ENCODE results near the gene CYP2S1.
"Not testable (repeated sequence)": the region's sequence is repeated elsewhere in the genome, so short reads cannot be mapped to it uniquely, and the experiment has no call there.

CYP2S1 gene

GRCh38 chr19:41186971-41187883, 5.8 kb upstream of the CYP2S1 start:
- H3K4me1 Mint-ChIP-seq (ENCODE audit: low read depth), result peaks cover under 1% of the 10 kb centered on the region
- no peaks in the 10 kb centered on the region for H3K36me3 Mint-ChIP-seq (ENCODE audit: low read depth)
- peaks cover 27% of the 10 kb centered on the region for H3K27me3 Mint-ChIP-seq
- no peak overlapping the region for H3K4me3 Mint-ChIP-seq
- DNase-seq, result no peak
- no peak overlapping the region for H3K27ac Mint-ChIP-seq
- H3K9me3 Mint-ChIP-seq, result no peaks in the 10 kb centered on the region

GRCh38 chr19:41187884-41188279, 5.1 kb upstream of the CYP2S1 start:
- Mint-ChIP-seq H3K27ac (no peak overlapping the region), H3K27me3 (peaks cover 34% of the 10 kb centered on the region), H3K4me1 (ENCODE audit: low read depth) (peaks cover 7% of the 10 kb centered on the region), H3K9me3 (no peaks in the 10 kb centered on the region), H3K4me3 (no peak overlapping the region), H3K36me3 (ENCODE audit: low read depth) (no peaks in the 10 kb centered on the region)
- no peak for DNase-seq

GRCh38 chr19:41189425-41190065, 3.5 kb upstream of the CYP2S1 start:
- H3K36me3 Mint-ChIP-seq (ENCODE audit: low read depth), result no peaks in the 10 kb centered on the region
- H3K9me3 Mint-ChIP-seq, result no peaks in the 10 kb centered on the region
- H3K4me3 Mint-ChIP-seq, result no peak overlapping the region
- no peak for DNase-seq
- peaks cover 44% of the 10 kb centered on the region for H3K27me3 Mint-ChIP-seq
- no peak overlapping the region for H3K27ac Mint-ChIP-seq
- peaks cover 16% of the 10 kb centered on the region for H3K4me1 Mint-ChIP-seq (ENCODE audit: low read depth)

- no peak for DNase-seq
- Mint-ChIP-seq H3K27ac (peak overlapping the region; percentile 14), H3K27me3 (peaks cover 41% of the 10 kb centered on the region), H3K36me3 (ENCODE audit: low read depth) (no peaks in the 10 kb centered on the region), H3K9me3 (no peaks in the 10 kb centered on the region), H3K4me3 (peak overlapping the region; percentile 44), H3K4me1 (ENCODE audit: low read depth) (peaks cover 16% of the 10 kb centered on the region)
Measured at GRCh38 chr19:41193430-41194156, 574 bp downstream of the CYP2S1 start.

GRCh38 chr19:41194157-41194552, 1.1 kb downstream of the CYP2S1 start:
- Mint-ChIP-seq H3K9me3 (no peaks in the 10 kb centered on the region), H3K4me1 (ENCODE audit: low read depth) (peaks cover 16% of the 10 kb centered on the region), H3K4me3 (no peak overlapping the region), H3K27ac (peak overlapping the region; percentile 14), H3K27me3 (peaks cover 45% of the 10 kb centered on the region), H3K36me3 (ENCODE audit: low read depth) (no peaks in the 10 kb centered on the region)
- no peak for DNase-seq

- peaks cover 30% of the 10 kb centered on the region for H3K27me3 Mint-ChIP-seq
- no peak overlapping the region for H3K27ac Mint-ChIP-seq
Measured at GRCh38 chr19:41195675-41196497, 2.9 kb downstream of the CYP2S1 start.

GRCh38 chr19:41198559-41198958, 5.5 kb downstream of the CYP2S1 start:
- peaks cover 10% of the 10 kb centered on the region for H3K27me3 Mint-ChIP-seq
- DNase-seq, result no peak
- peaks cover 12% of the 10 kb centered on the region for H3K4me1 Mint-ChIP-seq (ENCODE audit: low read depth)
- no peaks in the 10 kb centered on the region for H3K36me3 Mint-ChIP-seq (ENCODE audit: low read depth)
- no peaks in the 10 kb centered on the region for H3K9me3 Mint-ChIP-seq
- H3K27ac Mint-ChIP-seq, result no peak overlapping the region
- no peak overlapping the region for H3K4me3 Mint-ChIP-seq

More at GRCh38 chr19:41195675-41196497, 2.9 kb downstream of the CYP2S1 start:
- no peak for DNase-seq
- H3K4me1 Mint-ChIP-seq (ENCODE audit: low read depth), result peaks cover 22% of the 10 kb centered on the region
- no peak overlapping the region for H3K4me3 Mint-ChIP-seq
- H3K36me3 Mint-ChIP-seq (ENCODE audit: low read depth), result no peaks in the 10 kb centered on the region
- no peaks in the 10 kb centered on the region for H3K9me3 Mint-ChIP-seq

GRCh38 chr19:41203371-41203770, 10.4 kb downstream of the CYP2S1 start:
- H3K27me3 Mint-ChIP-seq, result peaks cover 3% of the 10 kb centered on the region
- peaks cover 9% of the 10 kb centered on the region for H3K4me1 Mint-ChIP-seq (ENCODE audit: low read depth)
- H3K4me3 Mint-ChIP-seq, result no peak overlapping the region
- DNase-seq, result no peak
- no peak overlapping the region for H3K27ac Mint-ChIP-seq
- no peaks in the 10 kb centered on the region for H3K9me3 Mint-ChIP-seq
- H3K36me3 Mint-ChIP-seq (ENCODE audit: low read depth), result no peaks in the 10 kb centered on the region

GRCh38 chr19:41204338-41204737, 11.3 kb downstream of the CYP2S1 start:
- not testable (repeated sequence) for H3K36me3 Mint-ChIP-seq (ENCODE audit: low read depth); H3K27ac Mint-ChIP-seq

GRCh38 chr19:41205995-41206394, 13.0 kb downstream of the CYP2S1 start:
- Mint-ChIP-seq H3K36me3 (ENCODE audit: low read depth) (no peaks in the 10 kb centered on the region), H3K27me3 (no peaks in the 10 kb centered on the region), H3K4me1 (ENCODE audit: low read depth) (peaks cover 3% of the 10 kb centered on the region), H3K4me3 (no peak overlapping the region), H3K9me3 (no peaks in the 10 kb centered on the region), H3K27ac (no peak overlapping the region)
- no peak for DNase-seq

More at GRCh38 chr19:41204338-41204737, 11.3 kb downstream of the CYP2S1 start:
- DNase-seq, result peak; percentile 80
- not testable (repeated sequence) for H3K27me3 Mint-ChIP-seq; H3K4me3 Mint-ChIP-seq; H3K9me3 Mint-ChIP-seq; H3K4me1 Mint-ChIP-seq (ENCODE audit: low read depth)

- Mint-ChIP-seq H3K4me1 (ENCODE audit: low read depth) (peaks cover 3% of the 10 kb centered on the region), H3K36me3 (ENCODE audit: low read depth) (no peaks in the 10 kb centered on the region), H3K9me3 (no peaks in the 10 kb centered on the region), H3K27me3 (no peaks in the 10 kb centered on the region), H3K27ac (no peak overlapping the region), H3K4me3 (no peak overlapping the region)
- no peak for DNase-seq
Measured at GRCh38 chr19:41206456-41206855, 13.4 kb downstream of the CYP2S1 start.

- Mint-ChIP-seq H3K27me3 (no peaks in the 10 kb centered on the region), H3K9me3 (no peaks in the 10 kb centered on the region), H3K4me3 (no peak overlapping the region), H3K4me1 (ENCODE audit: low read depth) (peaks cover 3% of the 10 kb centered on the region), H3K36me3 (ENCODE audit: low read depth) (no peaks in the 10 kb centered on the region), H3K27ac (no peak overlapping the region)
- no peak for DNase-seq
Measured at GRCh38 chr19:41206926-41207750, 14.1 kb downstream of the CYP2S1 start.

- H3K9me3 Mint-ChIP-seq, result no peaks in the 10 kb centered on the region
- no peak overlapping the region for H3K27ac Mint-ChIP-seq
- H3K36me3 Mint-ChIP-seq (ENCODE audit: low read depth), result no peaks in the 10 kb centered on the region
- peaks cover 21% of the 10 kb centered on the region for H3K27me3 Mint-ChIP-seq
- no peak for DNase-seq
- no peaks in the 10 kb centered on the region for H3K4me1 Mint-ChIP-seq (ENCODE audit: low read depth)
- H3K4me3 Mint-ChIP-seq, result no peak overlapping the region
Measured at GRCh38 chr19:41214161-41214560, 21.1 kb downstream of the CYP2S1 start.

Data from activated T-cell treated with anti-CD3 and anti-CD28 coated beads, Interleukin-2, amount 50 U/mL, for 24 hours (primary cell).